HCT116 (cell line): Measurements from ENCODE around the gene ALDH8A1. TPM values are rescaled to one million over a fixed set of nuclear protein-coding genes. Genes with fewer than 3 reads are reported as not detected.

ENCODE experiments used
- ATAC-seq: fragments of 200-7000 bp; cut with Tn5 transposase; 2 replicates; pipeline ENCODE4 v1.9.1; 2020; ENCODE audit warnings: mild to moderate bottlenecking, moderate library complexity
- BruUV-seq: library from RNA; stranded (reverse); fragments of 400-500 nt; replicated peaks from 2 replicates; lab custom pipeline; 2021; lab: Mats Ljungman, UMichigan
- CTCF ChIA-PET: fragments of 300-600 bp; sonication (Branson Sonifier 250); formaldehyde crosslinking; loops from one replicate; lab custom pipeline; 2021; ENCODE audit warnings: antibody characterized with exemption; lab: Charles Lee
- POLR2A ChIA-PET: fragments of 300-600, 350-600 bp; sonication (Branson Sonifier 250); formaldehyde crosslinking; loops from one replicate; lab custom pipeline; 2021; ENCODE audit warnings: antibody characterized with exemption; lab: Charles Lee
- RAD21 ChIA-PET, 2 experiments: fragments of 300-600 bp; sonication (Branson Sonifier 250); formaldehyde crosslinking; loops; one replicate each; lab custom pipeline; 2023; ENCODE audit warnings: low total read pairs in 2 of 2; ENCODE audit not compliant: uncharacterized antibody in 2 of 2, unreplicated experiment in 2 of 2, low non-redundant PET in 1 of 2; lab: Charles Lee
- DNase-seq: peaks from one replicate; pipeline ENCODE4 v3.0.0-alpha.2; 2010; ENCODE audit warnings: low read depth, low spot score
- H2AFZ ChIP-seq: fragments of 200-600 bp; shearing (Covaris generic), sonication (generic); 2 replicates; pipeline ENCODE4 v1.6.1; 2017; ENCODE audit warnings: low read depth, mixed run types, mixed read lengths, antibody characterized with exemption, low read length; ENCODE audit not compliant: poor library complexity, severe bottlenecking
- H3K27ac ChIP-seq: 2 replicates; pipeline ENCODE4 v1.5.1; 2012; ENCODE audit warnings: low read depth, low read length
- H3K27me3 ChIP-seq: fragments of 200-600 bp; sonication (generic); 2 replicates; pipeline ENCODE4 v1.6.1; 2016; ENCODE audit warnings: mixed run types, low read length, mixed read lengths; ENCODE audit not compliant: insufficient read depth
- H3K36me3 ChIP-seq, 2 experiments: fragments of 200-500 bp in 1 of 2; fragments of 200-600 bp in 1 of 2; sonication (Bioruptor generic) in 1 of 2; sonication (generic) in 1 of 2; 2 replicates each; pipeline versions ENCODE4 v1.5.1 to v1.6.1; 2014 to 2016; ENCODE audit warnings: low read length in 2 of 2, inconsistent platforms in 1 of 2, mixed read lengths in 1 of 2, mixed run types in 1 of 2; ENCODE audit not compliant: insufficient read depth in 2 of 2, control insufficient read depth in 1 of 2
- H3K4me1 ChIP-seq, 2 experiments: fragments of 200-600 bp in 1 of 2; sonication (generic) in 1 of 2; 2 replicates each; pipeline versions ENCODE4 v1.5.1 to v1.6.1; 2012 to 2017; ENCODE audit warnings: low read length in 2 of 2, inconsistent platforms in 1 of 2, mild to moderate bottlenecking in 1 of 2, mixed read lengths in 1 of 2, mixed run types in 1 of 2, moderate library complexity in 1 of 2; ENCODE audit not compliant: insufficient read depth in 2 of 2, control insufficient read depth in 1 of 2
- H3K4me2 ChIP-seq: fragments of 200-600 bp; sonication (generic); 2 replicates; pipeline ENCODE4 v1.6.1; 2017; ENCODE audit warnings: mixed run types, low read length, mixed read lengths
- H3K4me3 ChIP-seq, 2 experiments: fragments of 200-600 bp in 1 of 2; sonication (generic) in 1 of 2; replicated peaks in 1 of 2; 2 replicates each; pipeline ENCODE4 v1.5.1; 2011 to 2016; ENCODE audit warnings: low read length in 2 of 2, control low read depth in 1 of 2, low read depth in 1 of 2, mild to moderate bottlenecking in 1 of 2, mixed read lengths in 1 of 2, mixed run types in 1 of 2
- H3K79me2 ChIP-seq: fragments of 200-600 bp; sonication (generic); 2 replicates; pipeline ENCODE4 v1.6.1; 2017; ENCODE audit warnings: mild to moderate bottlenecking, mixed run types, low read length, moderate library complexity, mixed read lengths; ENCODE audit not compliant: insufficient read depth
- H3K9ac ChIP-seq: fragments of 200-600 bp; sonication (generic); 2 replicates; pipeline ENCODE4 v1.6.1; 2016; ENCODE audit warnings: low read length, mixed read lengths
- H3K9me2 ChIP-seq: fragments of 200-600 bp; sonication (generic), shearing (Covaris generic); 2 replicates; pipeline ENCODE4 v1.6.1; 2017; ENCODE audit warnings: mixed run types, mild to moderate bottlenecking, moderate library complexity; ENCODE audit not compliant: insufficient read depth
- H3K9me3 ChIP-seq, 2 experiments: fragments of 200-500 bp in 1 of 2; fragments of 200-600 bp in 1 of 2; sonication (Bioruptor generic) in 1 of 2; sonication (generic) in 1 of 2; 2 replicates each; pipeline ENCODE4 v1.6.1; 2014 to 2017; ENCODE audit warnings: low read length in 2 of 2, mixed read lengths in 2 of 2, inconsistent platforms in 1 of 2, low read depth in 1 of 2, mild to moderate bottlenecking in 1 of 2, mixed run types in 1 of 2, moderate library complexity in 1 of 2; ENCODE audit not compliant: control insufficient read depth in 1 of 2, insufficient read depth in 1 of 2
- H4K20me1 ChIP-seq: fragments of 200-600 bp; sonication (generic), shearing (Covaris generic); 2 replicates; pipeline ENCODE4 v1.6.1; 2017; ENCODE audit warnings: mixed run types, mild to moderate bottlenecking, moderate library complexity; ENCODE audit not compliant: insufficient read depth
- CBX3 ChIP-seq: IDR thresholded peaks from 2 replicates; pipeline ENCODE4 v1.6.1; 2012; ENCODE audit warnings: low read depth
- CTCF ChIP-seq, 3 experiments: fragments of 200-600 bp in 1 of 3; sonication (generic) in 1 of 3; IDR thresholded peaks in 2 of 3; conservative IDR thresholded peaks in 1 of 3; 2 replicates each; pipeline ENCODE4 v1.5.1; 2012 to 2017; ENCODE audit warnings: low read depth in 2 of 3, low read length in 2 of 3, antibody characterized with exemption in 1 of 3, borderline replicate concordance in 1 of 3, control low read depth in 1 of 3, mild to moderate bottlenecking in 1 of 3, mixed read lengths in 1 of 3, mixed run types in 1 of 3, moderate library complexity in 1 of 3; ENCODE audit not compliant: insufficient read depth in 1 of 3
- EGR1 ChIP-seq: IDR thresholded peaks from 2 replicates; pipeline ENCODE4 v1.6.1; 2012; ENCODE audit warnings: low read depth
- ELF1 ChIP-seq: IDR thresholded peaks from 2 replicates; pipeline ENCODE4 v1.6.1; 2012; ENCODE audit warnings: low read depth, borderline replicate concordance
- EZH2 ChIP-seq: fragments of 200-600 bp; sonication (generic); IDR thresholded peaks from 2 replicates; pipeline ENCODE4 v1.6.1; 2017; ENCODE audit warnings: antibody characterized with exemption, mixed run types
- EZH2phosphoT487 ChIP-seq: fragments of 200-600 bp; IDR thresholded peaks from 2 replicates; pipeline ENCODE4 v1.6.1; 2018; ENCODE audit warnings: antibody characterized with exemption, borderline replicate concordance
- FOSL1 ChIP-seq: IDR thresholded peaks from 2 replicates; pipeline ENCODE4 v1.6.1; 2012; ENCODE audit warnings: low read depth
- MAX ChIP-seq: IDR thresholded peaks from 2 replicates; pipeline ENCODE4 v1.6.1; 2012
- POLR2A ChIP-seq: IDR thresholded peaks from 2 replicates; pipeline ENCODE4 v1.7.0; 2011; ENCODE audit warnings: borderline replicate concordance; ENCODE audit not compliant: insufficient read depth, insufficient read length; ENCODE audit errors: extremely low read depth
- POLR2AphosphoS5 ChIP-seq: IDR thresholded peaks from 2 replicates; pipeline ENCODE4 v1.6.1; 2011; ENCODE audit warnings: mild to moderate bottlenecking, low read depth, low read length, moderate library complexity
- RAD21 ChIP-seq: IDR thresholded peaks from 2 replicates; pipeline ENCODE4 v1.6.1; 2012; ENCODE audit warnings: low read depth, mild to moderate bottlenecking
- REST ChIP-seq: IDR thresholded peaks from 2 replicates; pipeline ENCODE4 v1.6.1; 2012; ENCODE audit warnings: low read depth
- SIN3A ChIP-seq: IDR thresholded peaks from 2 replicates; pipeline ENCODE4 v1.6.1; 2012; ENCODE audit warnings: low read depth
- SP1 ChIP-seq: IDR thresholded peaks from 2 replicates; pipeline ENCODE4 v1.6.1; 2012; ENCODE audit warnings: low read depth
- SRF ChIP-seq: IDR thresholded peaks from 2 replicates; pipeline ENCODE4 v1.6.1; 2012; ENCODE audit warnings: low read depth
- ZBTB33 ChIP-seq: IDR thresholded peaks from 2 replicates; pipeline ENCODE4 v1.6.1; 2011; ENCODE audit warnings: mild to moderate bottlenecking, low read length, moderate library complexity; ENCODE audit not compliant: insufficient replicate concordance; ENCODE audit errors: extremely low read depth
- ZFX ChIP-seq: fragments of 450-650 bp; IDR thresholded peaks from 2 replicates; pipeline ENCODE4 v1.6.1; 2017
- ZNF274 ChIP-seq: fragments of 200-500 bp; sonication (Bioruptor generic); IDR thresholded peaks from 2 replicates; pipeline ENCODE4 v1.6.1; 2014; ENCODE audit warnings: mild to moderate bottlenecking, low read depth, low read length, inconsistent platforms
- intact Hi-C: fragments of 100-400 bp; cut with micrococcal nuclease; formaldehyde crosslinking; loops from 2 replicates; pipeline ENCODE4 v1.10.0; 2022
- total RNA-seq: library from RNA; stranded (reverse); gene quantifications from one replicate; pipeline ENCODE4 v1.2.1, GENCODE V29; 2021; ENCODE audit not compliant: unreplicated experiment

Gene ALDH8A1
- total RNA-seq, 1 experiment from 2014 or later = 1.4 TPM

GRCh38 chr6:134954272-134955000, 4.5 kb upstream of the ALDH8A1 start:
- ChIA-PET RAD21 (no interaction called here), POLR2A (no interaction called here)
- TF ChIP-seq REST (no peak), ZFX (no peak), RAD21 (no peak), POLR2AphosphoS5 (no peak), ELF1 (no peak), EGR1 (no peak), SRF (no peak), POLR2A (no peak), EZH2phosphoT487 (no peak), CTCF (IDR thresholded peaks at IDR 0.05 in 2 of 3, conservative IDR thresholded peaks at IDR 0.05 in 1 of 3; ENCODE audit: borderline replicate concordance in 1 of 3, insufficient read depth in 1 of 3, low read depth in 2 of 3, low read length in 2 of 3) (no peak), SIN3A (no peak), EZH2 (no peak), ZBTB33 (no peak), SP1 (no peak), ZNF274 (no peak), MAX (no peak), FOSL1 (no peak), CBX3 (no peak)

More at GRCh38 chr6:134954272-134955000, 4.5 kb upstream of the ALDH8A1 start:
- H3K9ac ChIP-seq = no peak overlapping the region
- no TSS peak for BruUV-seq
- H2AFZ ChIP-seq = no peak overlapping the region
- DNase-seq (no peak), ATAC-seq (no peak; the same call in 1 of the 2 replicates)
- CTCF ChIA-PET = no interaction called here
- no peaks in the 10 kb centered on the region for H4K20me1 ChIP-seq
- H3K4me3 ChIP-seq = no peak overlapping the region
- H3K79me2 ChIP-seq = no peaks in the 10 kb centered on the region
- no peaks in the 10 kb centered on the region for H3K9me2 ChIP-seq
- H3K27ac ChIP-seq = no peak overlapping the region
- peaks cover 0 to 5% of the 10 kb centered on the region in 2 experiments; a peak in 2 of 4 replicates for H3K36me3 ChIP-seq
- no peaks in the 10 kb centered on the region for H3K9me3 ChIP-seq
- H3K4me1 ChIP-seq = no peaks in the 10 kb centered on the region; a peak in 1 of 4 replicates
- H3K27me3 ChIP-seq = no peaks in the 10 kb centered on the region
- intact Hi-C loops = no loop called here
- H3K4me2 ChIP-seq = no peak overlapping the region
